ENCODE data around the gene NTNG1. TPM values are rescaled to one million over a fixed set of nuclear protein-coding genes. Genes with fewer than 3 reads are reported as not detected.

NTNG1 gene
- total RNA-seq, 2 donors from 2014 or later, result not detected

- H3K27ac Mint-ChIP-seq, result no peak overlapping the region
- DNase-seq (no peak), ATAC-seq (no peak)
- no peaks in the 10 kb centered on the region for H3K36me3 Mint-ChIP-seq (ENCODE audit: low read depth)
- H3K4me1 Mint-ChIP-seq, result no peaks in the 10 kb centered on the region
- H3K9me3 ChIP-seq (ENCODE audit: control insufficient read depth, low read length, poor library complexity, severe bottlenecking), result no peaks in the 10 kb centered on the region
- no peak overlapping the region for H3K4me3 Mint-ChIP-seq
- H3K27me3 Mint-ChIP-seq, result peaks cover 23% of the 10 kb centered on the region
These were observed 8.1 kb upstream of the NTNG1 start for GRCh38 chr1:107132780-107133179.

- ATAC-seq (no peak), DNase-seq (no peak)
- Mint-ChIP-seq H3K36me3 (ENCODE audit: low read depth) (peaks cover 2% of the 10 kb centered on the region), H3K27me3 (peaks cover 45% of the 10 kb centered on the region), H3K4me1 (peaks cover 8% of the 10 kb centered on the region), H3K4me3 (no peak overlapping the region), H3K27ac (no peak overlapping the region)
- H3K9me3 ChIP-seq (ENCODE audit: control insufficient read depth, low read length, poor library complexity, severe bottlenecking), result no peaks in the 10 kb centered on the region
These were observed 5.4 kb upstream of the NTNG1 start for GRCh38 chr1:107135463-107135862.

GRCh38 chr1:107138166-107138565 lies 2.7 kb upstream of the NTNG1 start:
- Mint-ChIP-seq H3K36me3 (ENCODE audit: low read depth) (peaks cover 2% of the 10 kb centered on the region), H3K27me3 (peaks cover 61% of the 10 kb centered on the region), H3K27ac (no peak overlapping the region), H3K4me3 (no peak overlapping the region), H3K4me1 (peaks cover 16% of the 10 kb centered on the region)
- no peaks in the 10 kb centered on the region for H3K9me3 ChIP-seq (ENCODE audit: control insufficient read depth, low read length, poor library complexity, severe bottlenecking)
- DNase-seq (no peak), ATAC-seq (no peak)

- DNase-seq (no peak), ATAC-seq (no peak)
- H3K27ac Mint-ChIP-seq, result no peak overlapping the region
- peaks cover 62% of the 10 kb centered on the region for H3K27me3 Mint-ChIP-seq
- H3K4me3 Mint-ChIP-seq, result peak overlapping the region; percentile 90
- no peaks in the 10 kb centered on the region for H3K9me3 ChIP-seq (ENCODE audit: control insufficient read depth, low read length, poor library complexity, severe bottlenecking)
- peaks cover 2% of the 10 kb centered on the region for H3K36me3 Mint-ChIP-seq (ENCODE audit: low read depth)
- H3K4me1 Mint-ChIP-seq, result peaks cover 16% of the 10 kb centered on the region
These were observed 1.9 kb upstream of the NTNG1 start for GRCh38 chr1:107138767-107139445.

- peaks cover 70% of the 10 kb centered on the region for H3K27me3 Mint-ChIP-seq
- peaks cover 2% of the 10 kb centered on the region for H3K36me3 Mint-ChIP-seq (ENCODE audit: low read depth)
- peak overlapping the region; percentile 14 for H3K27ac Mint-ChIP-seq
- peaks cover 16% of the 10 kb centered on the region for H3K4me1 Mint-ChIP-seq
- ATAC-seq, result peak; percentile 70
- H3K9me3 ChIP-seq (ENCODE audit: control insufficient read depth, low read length, poor library complexity, severe bottlenecking), result no peaks in the 10 kb centered on the region
- no peak for DNase-seq
- peak overlapping the region; percentile 90 for H3K4me3 Mint-ChIP-seq
These were observed 771 bp upstream of the NTNG1 start for GRCh38 chr1:107139833-107140702.

- Mint-ChIP-seq H3K4me3 (peak overlapping the region; percentile 88), H3K36me3 (ENCODE audit: low read depth) (peaks cover 2% of the 10 kb centered on the region), H3K4me1 (peaks cover 16% of the 10 kb centered on the region), H3K27ac (no peak overlapping the region), H3K27me3 (peaks cover 74% of the 10 kb centered on the region)
- no peaks in the 10 kb centered on the region for H3K9me3 ChIP-seq (ENCODE audit: control insufficient read depth, low read length, poor library complexity, severe bottlenecking)
- ATAC-seq (peak; percentile 40), DNase-seq (no peak)
These were observed 770 bp downstream of the NTNG1 start for GRCh38 chr1:107141491-107142126.

GRCh38 chr1:107142140-107142542 lies 1.3 kb downstream of the NTNG1 start:
- ATAC-seq, result no peak
- Mint-ChIP-seq H3K4me1 (peaks cover 16% of the 10 kb centered on the region), H3K4me3 (peak overlapping the region; percentile 88), H3K27me3 (peaks cover 74% of the 10 kb centered on the region), H3K36me3 (ENCODE audit: low read depth) (peaks cover 2% of the 10 kb centered on the region), H3K27ac (no peak overlapping the region)
- no peak for DNase-seq
- no peaks in the 10 kb centered on the region for H3K9me3 ChIP-seq (ENCODE audit: control insufficient read depth, low read length, poor library complexity, severe bottlenecking)

GRCh38 chr1:107142666-107143065 lies 1.8 kb downstream of the NTNG1 start:
- no peak for DNase-seq
- ATAC-seq, result no peak
- H3K9me3 ChIP-seq (ENCODE audit: control insufficient read depth, low read length, poor library complexity, severe bottlenecking), result no peaks in the 10 kb centered on the region
- Mint-ChIP-seq H3K27ac (no peak overlapping the region), H3K27me3 (peaks cover 71% of the 10 kb centered on the region), H3K36me3 (ENCODE audit: low read depth) (peaks cover 2% of the 10 kb centered on the region), H3K4me3 (no peak overlapping the region), H3K4me1 (peaks cover 16% of the 10 kb centered on the region)

GRCh38 chr1:107145637-107146036 lies 4.8 kb downstream of the NTNG1 start:
- ATAC-seq (no peak), DNase-seq (no peak)
- Mint-ChIP-seq H3K36me3 (ENCODE audit: low read depth) (no peaks in the 10 kb centered on the region), H3K27ac (no peak overlapping the region), H3K4me3 (no peak overlapping the region), H3K4me1 (peaks cover 6% of the 10 kb centered on the region), H3K27me3 (peaks cover 57% of the 10 kb centered on the region)
- no peaks in the 10 kb centered on the region for H3K9me3 ChIP-seq (ENCODE audit: control insufficient read depth, low read length, poor library complexity, severe bottlenecking)

GRCh38 chr1:107147843-107148242 lies 7.0 kb downstream of the NTNG1 start:
- Mint-ChIP-seq H3K27ac (no peak overlapping the region), H3K36me3 (ENCODE audit: low read depth) (no peaks in the 10 kb centered on the region), H3K4me3 (no peak overlapping the region), H3K4me1 (no peaks in the 10 kb centered on the region), H3K27me3 (peaks cover 42% of the 10 kb centered on the region)
- H3K9me3 ChIP-seq (ENCODE audit: control insufficient read depth, low read length, poor library complexity, severe bottlenecking), result no peaks in the 10 kb centered on the region
- ATAC-seq (no peak), DNase-seq (no peak)

- DNase-seq (no peak), ATAC-seq (no peak)
- Mint-ChIP-seq H3K36me3 (ENCODE audit: low read depth) (no peaks in the 10 kb centered on the region), H3K4me3 (no peak overlapping the region), H3K27ac (no peak overlapping the region), H3K4me1 (no peaks in the 10 kb centered on the region), H3K27me3 (peaks cover 35% of the 10 kb centered on the region)
- H3K9me3 ChIP-seq (ENCODE audit: control insufficient read depth, low read length, poor library complexity, severe bottlenecking), result no peaks in the 10 kb centered on the region
These were observed 9.1 kb downstream of the NTNG1 start for GRCh38 chr1:107149946-107150345.

- ATAC-seq (no peak), DNase-seq (no peak)
- H3K9me3 ChIP-seq (ENCODE audit: control insufficient read depth, low read length, poor library complexity, severe bottlenecking), result no peaks in the 10 kb centered on the region
- no peaks in the 10 kb centered on the region for H3K4me1 Mint-ChIP-seq
- H3K4me3 Mint-ChIP-seq, result no peak overlapping the region
- H3K27ac Mint-ChIP-seq, result no peak overlapping the region
- H3K36me3 Mint-ChIP-seq (ENCODE audit: low read depth), result no peaks in the 10 kb centered on the region
- peaks cover 25% of the 10 kb centered on the region for H3K27me3 Mint-ChIP-seq
These were observed 10.5 kb downstream of the NTNG1 start for GRCh38 chr1:107151295-107151694.

GRCh38 chr1:107152395-107152794 lies 11.6 kb downstream of the NTNG1 start:
- H3K4me1 Mint-ChIP-seq, result no peaks in the 10 kb centered on the region
- no peak overlapping the region for H3K4me3 Mint-ChIP-seq
- no peaks in the 10 kb centered on the region for H3K36me3 Mint-ChIP-seq (ENCODE audit: low read depth)
- ATAC-seq, result no peak
- DNase-seq, result no peak
- no peak overlapping the region for H3K27ac Mint-ChIP-seq
- peaks cover 23% of the 10 kb centered on the region for H3K27me3 Mint-ChIP-seq
- no peaks in the 10 kb centered on the region for H3K9me3 ChIP-seq (ENCODE audit: control insufficient read depth, low read length, poor library complexity, severe bottlenecking)
